Activated T-cell treated with anti-CD3 and anti-CD28 coated beads, Interleukin-2, amount 50 U/mL, for 1 hour (primary cell): ENCODE results near the gene WASF2.
"Not testable (repeated sequence)": the region's sequence is repeated elsewhere in the genome, so short reads cannot be mapped to it uniquely, and the experiment has no call there.

Experiments used
- DNase-seq: peaks from one replicate; pipeline ENCODE4 v3.0.0-alpha.2; 2020

WASF2 gene

GRCh38 chr1:27521336-27521831, 31.4 kb upstream of the WASF2 start:
- DNase-seq: peak; percentile 64

GRCh38 chr1:27520651-27521050, 30.7 kb upstream of the WASF2 start:
- DNase-seq: no peak

GRCh38 chr1:27519331-27520258, 29.6 kb upstream of the WASF2 start:
- DNase-seq: no peak

- DNase-seq: no peak
Observed at GRCh38 chr1:27518808-27519207, 28.8 kb upstream of the WASF2 start.

- no peak for DNase-seq
Observed at GRCh38 chr1:27517907-27518718, 28.1 kb upstream of the WASF2 start.

GRCh38 chr1:27517301-27517700, 27.3 kb upstream of the WASF2 start:
- DNase-seq: no peak

- DNase-seq: no peak
Observed at GRCh38 chr1:27515626-27516025, 25.7 kb upstream of the WASF2 start.

- DNase-seq: no peak
Observed at GRCh38 chr1:27513958-27514357, 24.0 kb upstream of the WASF2 start.

GRCh38 chr1:27513528-27513927, 23.6 kb upstream of the WASF2 start:
- no peak for DNase-seq

- DNase-seq: no peak
Observed at GRCh38 chr1:27509127-27510080, 19.4 kb upstream of the WASF2 start.

GRCh38 chr1:27507960-27508665, 18.1 kb upstream of the WASF2 start:
- no peak for DNase-seq

- DNase-seq: no peak
Observed at GRCh38 chr1:27506703-27507102, 16.7 kb upstream of the WASF2 start.

GRCh38 chr1:27505420-27505680, 15.4 kb upstream of the WASF2 start:
- no peak for DNase-seq

- DNase-seq: no peak
Observed at GRCh38 chr1:27504588-27505419, 14.8 kb upstream of the WASF2 start.

- no peak for DNase-seq
Observed at GRCh38 chr1:27503844-27504587, 14.0 kb upstream of the WASF2 start.

- no peak for DNase-seq
Observed at GRCh38 chr1:27503033-27503432, 13.1 kb upstream of the WASF2 start.

GRCh38 chr1:27501159-27501558, 11.2 kb upstream of the WASF2 start:
- not testable (repeated sequence) for DNase-seq

GRCh38 chr1:27499142-27499541, 9.2 kb upstream of the WASF2 start:
- DNase-seq: no peak

- DNase-seq: no peak
Observed at GRCh38 chr1:27496604-27497155, 6.7 kb upstream of the WASF2 start.

GRCh38 chr1:27492796-27493195, 2.8 kb upstream of the WASF2 start:
- DNase-seq: no peak
